Inflammatory macrophage treated with lipopolysaccharide for 1 hour (primary cell): Measurements from ENCODE around the gene MAPK8.

Source experiments
- DNase-seq, 2 donors: peaks; one replicate each; pipeline ENCODE4 v3.0.0-alpha.2; 2020 to 2022

The MAPK8 gene

DNA sequence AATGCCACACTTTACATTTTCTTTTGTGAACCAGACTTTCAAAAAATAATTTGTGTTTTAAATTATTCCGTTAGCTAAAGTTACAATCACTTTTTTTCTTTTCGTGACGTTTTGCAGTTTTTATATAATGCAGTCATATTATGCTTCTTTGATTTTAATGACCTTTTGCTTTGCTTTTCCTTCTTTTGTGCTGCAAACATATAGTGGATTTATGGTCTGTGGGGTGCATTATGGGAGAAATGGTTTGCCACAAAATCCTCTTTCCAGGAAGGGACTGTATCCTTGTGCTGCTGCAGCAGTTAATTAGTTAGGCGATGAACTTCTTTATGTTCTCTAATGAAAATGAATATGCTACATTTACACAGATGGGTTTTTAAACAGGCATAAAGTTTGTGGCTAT is 117.4 kb downstream of the MAPK8 start:
- DNase-seq, result no peak

DNA sequence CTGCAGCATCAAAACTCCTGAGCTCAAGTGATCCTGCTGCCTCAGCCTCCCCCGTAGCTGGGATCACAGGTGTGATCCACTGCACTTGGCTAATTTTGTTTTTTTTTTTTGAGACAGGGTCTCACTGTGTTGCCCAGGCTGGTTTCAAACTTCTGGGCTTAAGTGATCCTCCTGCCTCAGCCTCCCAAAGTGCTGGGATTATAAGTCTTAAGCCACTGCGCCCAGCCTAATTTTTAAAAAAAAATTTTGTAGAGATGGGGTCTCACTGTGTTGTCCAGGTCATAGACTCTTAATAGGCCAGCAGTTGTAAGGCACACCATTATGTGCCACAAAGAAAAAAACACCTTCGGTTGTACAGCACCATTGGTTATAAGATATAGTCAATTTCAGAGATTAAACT is 122.4 kb downstream of the MAPK8 start:
- no peak for DNase-seq

DNA sequence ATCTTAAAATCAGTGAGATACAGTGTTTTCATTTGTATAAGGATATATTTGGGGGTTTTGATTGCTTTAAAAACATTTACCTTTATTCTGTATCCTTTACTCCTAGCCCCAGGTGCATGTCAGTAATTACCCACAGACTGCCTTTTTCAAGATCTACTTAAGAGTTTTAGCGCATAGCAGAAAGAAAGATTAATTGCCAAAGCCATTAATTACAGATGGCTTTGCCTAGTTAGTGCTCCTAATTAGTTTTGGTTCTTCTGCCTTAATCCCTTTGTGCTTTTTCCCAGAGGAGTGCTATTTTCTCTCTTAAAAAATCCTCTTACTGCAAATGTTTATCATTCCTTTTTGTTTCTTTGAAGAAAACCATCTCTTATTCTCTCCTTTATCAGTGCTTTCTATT is 122.8 kb downstream of the MAPK8 start:
- DNase-seq, result no peak

DNA sequence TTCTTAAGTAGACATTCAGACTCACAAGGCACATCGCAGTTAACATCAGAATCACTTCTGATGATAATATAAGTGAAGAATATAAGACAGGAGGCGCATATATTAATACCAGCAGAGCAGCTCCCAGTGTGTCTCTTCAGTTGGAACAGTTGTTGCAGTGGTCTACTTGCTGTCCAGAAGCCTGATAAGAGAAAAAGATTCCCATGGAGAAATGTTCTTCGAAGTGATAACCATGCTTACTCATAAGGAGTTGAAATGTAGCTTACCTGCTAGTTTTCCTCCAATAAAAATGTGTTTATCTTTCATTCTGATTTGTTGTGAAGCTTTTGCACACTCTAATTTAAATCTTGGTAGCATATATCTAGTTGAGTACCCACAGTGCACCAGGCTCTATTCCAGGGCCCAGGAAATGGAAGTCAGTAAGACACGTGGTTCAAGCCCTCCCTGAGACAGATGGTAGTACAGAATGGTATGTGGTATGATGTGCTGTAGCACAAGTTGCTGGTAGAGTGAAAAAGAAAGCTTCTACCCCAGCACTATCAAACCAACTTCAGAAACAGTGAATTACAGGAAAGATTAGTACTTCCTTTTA is 124.0 kb downstream of the MAPK8 start:
- DNase-seq, result no peak

DNA sequence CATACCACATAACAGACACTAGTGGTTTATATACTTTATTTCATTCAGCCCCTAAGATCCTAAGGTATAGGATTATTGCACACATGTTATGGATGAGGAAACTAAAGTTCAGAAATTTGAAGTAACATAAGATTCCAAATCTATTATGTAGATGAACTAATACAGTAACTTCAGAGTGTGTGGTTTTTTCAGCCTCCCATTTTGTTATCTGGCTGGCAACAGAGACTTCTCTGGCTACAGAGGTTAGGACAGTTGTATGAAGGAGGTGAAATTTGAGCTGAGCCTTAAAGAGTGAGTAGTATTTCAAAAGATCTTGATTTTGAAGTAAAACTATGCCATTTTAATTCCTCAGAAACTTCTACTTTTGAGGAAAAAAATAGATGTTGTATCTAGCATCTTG is 125.4 kb downstream of the MAPK8 start:
- no peak for DNase-seq

DNA sequence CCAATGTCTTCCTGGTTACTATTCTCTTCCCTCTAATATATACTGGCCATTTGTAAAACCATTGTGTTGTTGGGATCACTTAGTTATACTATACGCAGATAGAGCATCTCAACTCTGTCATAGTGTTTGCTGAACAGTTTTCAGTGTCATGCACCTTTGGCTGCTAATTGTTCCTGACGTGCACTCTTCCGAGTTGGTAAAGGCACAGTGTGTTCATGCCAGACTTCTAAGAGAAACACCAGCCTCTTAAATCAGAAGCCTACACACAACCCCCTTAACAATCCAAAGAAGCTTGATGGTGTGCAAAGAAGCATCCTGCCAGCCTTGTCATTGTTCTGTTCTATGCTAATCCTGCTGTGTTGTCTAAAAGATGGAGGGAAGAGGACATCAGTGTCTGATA is 131.1 kb downstream of the MAPK8 start:
- DNase-seq, result no peak

DNA sequence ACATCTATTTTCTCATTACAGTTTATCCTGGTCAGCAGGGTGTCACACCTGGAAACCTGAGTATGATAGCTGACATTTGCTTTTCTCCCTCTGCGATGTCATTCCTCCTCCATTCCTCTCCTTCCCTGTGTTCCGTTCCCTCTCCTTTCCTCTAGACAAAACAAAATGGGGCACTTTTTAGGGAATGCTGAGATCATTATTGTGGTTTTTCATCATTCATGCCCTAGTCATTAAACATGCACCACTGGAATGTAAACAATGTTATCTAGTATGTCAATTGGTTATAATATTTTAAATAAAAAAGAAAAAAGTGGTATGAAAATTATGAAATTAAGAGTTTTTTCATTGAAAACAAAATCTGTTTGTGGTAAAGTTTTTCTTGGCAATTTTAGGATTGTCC is 132.6 kb downstream of the MAPK8 start:
- no peak for DNase-seq

DNA sequence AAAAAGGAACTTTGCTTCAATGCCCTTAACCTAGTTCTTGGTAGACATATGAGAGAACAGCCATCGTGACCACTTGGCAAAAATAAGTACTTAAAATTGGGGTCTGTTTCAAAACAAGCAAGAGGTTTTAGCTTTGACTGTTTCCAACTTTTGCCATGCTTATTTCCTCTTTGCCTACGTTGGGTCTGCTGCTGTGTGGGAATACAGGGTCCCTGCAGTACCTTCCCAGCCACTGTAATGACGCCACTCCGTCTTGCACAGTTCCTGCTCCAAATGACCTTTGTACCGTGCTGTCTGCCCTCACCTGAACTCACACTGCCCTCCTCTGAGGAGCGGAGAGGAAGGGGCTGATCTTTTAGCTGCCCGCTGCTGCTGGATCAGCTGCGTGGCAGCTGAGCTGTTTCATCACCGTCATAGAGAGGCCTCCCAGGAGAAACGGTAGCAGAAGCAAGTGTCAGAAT is 133.1 kb downstream of the MAPK8 start:
- no peak for DNase-seq

DNA sequence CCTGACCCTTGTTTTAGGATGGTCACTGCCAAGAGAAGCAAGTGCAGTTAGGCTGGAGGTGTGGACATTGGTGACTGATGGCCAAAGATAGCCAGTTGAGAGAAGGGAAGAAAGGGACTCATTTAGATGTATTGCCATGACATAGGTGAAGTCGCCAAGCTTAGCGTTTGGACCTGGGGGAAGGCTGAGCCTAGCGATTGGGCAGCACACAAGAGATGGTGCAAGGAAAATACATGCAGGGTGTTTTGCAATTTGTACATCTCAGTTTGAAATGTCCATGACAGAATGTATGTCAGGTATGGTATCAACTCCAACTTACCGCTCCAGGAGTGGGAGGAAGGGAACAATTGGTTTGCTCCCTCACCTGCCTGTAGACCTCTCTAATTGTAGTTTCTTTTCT is 134.3 kb downstream of the MAPK8 start:
- DNase-seq, result no peak

DNA sequence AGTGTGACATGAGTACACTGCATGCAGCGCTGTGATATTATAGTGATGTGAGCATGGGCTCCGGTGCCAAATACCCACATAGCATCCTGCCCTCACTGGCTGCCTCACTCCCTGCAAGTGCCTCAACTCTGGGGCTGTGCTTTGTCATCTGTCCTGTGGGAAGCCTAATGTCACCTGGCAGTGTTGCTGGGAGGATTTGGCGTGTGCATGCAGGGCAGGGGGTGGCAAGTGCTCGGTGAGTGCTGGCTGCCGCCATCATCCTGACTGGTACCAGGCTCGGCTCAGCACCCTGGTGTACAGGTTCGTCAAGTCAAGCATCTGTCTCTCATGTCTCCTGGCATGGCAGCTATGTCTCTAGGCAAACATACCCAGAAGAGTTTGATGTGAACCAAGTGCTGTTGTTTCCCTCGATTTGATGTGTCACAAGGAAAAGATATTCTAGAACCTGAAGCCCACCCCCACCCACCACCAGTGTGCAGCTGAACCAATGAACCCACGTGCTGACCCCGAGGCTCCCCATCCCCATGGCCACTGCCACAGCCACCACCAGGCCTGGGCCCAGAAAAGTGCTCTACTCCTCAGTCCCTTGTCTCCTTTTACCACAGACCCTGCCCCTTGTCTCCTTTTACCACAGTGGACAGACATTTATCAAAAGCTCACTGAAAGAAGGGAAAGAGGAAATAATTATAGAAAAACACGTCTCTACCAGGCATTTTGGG is 135.8 kb downstream of the MAPK8 start:
- DNase-seq, result no peak

DNA sequence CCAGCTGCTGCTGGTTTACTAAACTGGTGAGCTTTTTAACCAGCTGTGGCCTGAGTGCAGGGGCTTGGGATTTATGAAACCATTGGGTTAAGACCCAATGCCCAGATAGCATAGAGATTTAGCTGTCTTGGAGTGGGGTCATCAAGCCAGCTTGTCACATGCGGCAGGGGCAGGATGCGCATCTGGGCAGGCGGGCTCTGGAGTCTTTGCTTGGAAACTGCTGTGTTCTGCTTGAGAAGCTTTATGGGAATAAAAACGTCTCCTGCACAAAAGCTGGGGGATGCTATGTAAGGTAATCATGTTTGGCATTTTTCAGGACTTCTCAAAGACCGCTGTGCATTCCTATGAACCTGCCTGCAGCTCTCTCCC is 136.3 kb downstream of the MAPK8 start:
- no peak for DNase-seq

DNA sequence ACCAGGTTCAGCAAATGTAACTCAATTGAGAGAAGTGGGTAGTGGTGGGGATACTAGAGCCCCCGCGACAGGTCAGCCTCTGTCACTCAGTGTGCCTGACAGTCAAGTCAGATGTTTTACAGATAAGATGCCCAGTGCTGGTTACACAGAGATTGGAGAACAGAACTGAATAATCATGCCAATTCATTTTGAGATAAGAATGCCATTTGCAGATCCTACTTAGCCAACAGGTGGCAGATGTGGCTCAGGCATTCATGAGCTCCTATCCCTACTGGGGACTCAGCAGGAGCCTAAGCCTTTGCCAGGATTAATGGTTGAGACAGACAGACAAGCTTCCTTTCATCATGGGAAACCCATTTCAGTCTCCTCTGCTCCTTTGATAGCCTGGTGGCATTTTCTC is 137.8 kb downstream of the MAPK8 start:
- DNase-seq, result peak; percentile 24 to 42

DNA sequence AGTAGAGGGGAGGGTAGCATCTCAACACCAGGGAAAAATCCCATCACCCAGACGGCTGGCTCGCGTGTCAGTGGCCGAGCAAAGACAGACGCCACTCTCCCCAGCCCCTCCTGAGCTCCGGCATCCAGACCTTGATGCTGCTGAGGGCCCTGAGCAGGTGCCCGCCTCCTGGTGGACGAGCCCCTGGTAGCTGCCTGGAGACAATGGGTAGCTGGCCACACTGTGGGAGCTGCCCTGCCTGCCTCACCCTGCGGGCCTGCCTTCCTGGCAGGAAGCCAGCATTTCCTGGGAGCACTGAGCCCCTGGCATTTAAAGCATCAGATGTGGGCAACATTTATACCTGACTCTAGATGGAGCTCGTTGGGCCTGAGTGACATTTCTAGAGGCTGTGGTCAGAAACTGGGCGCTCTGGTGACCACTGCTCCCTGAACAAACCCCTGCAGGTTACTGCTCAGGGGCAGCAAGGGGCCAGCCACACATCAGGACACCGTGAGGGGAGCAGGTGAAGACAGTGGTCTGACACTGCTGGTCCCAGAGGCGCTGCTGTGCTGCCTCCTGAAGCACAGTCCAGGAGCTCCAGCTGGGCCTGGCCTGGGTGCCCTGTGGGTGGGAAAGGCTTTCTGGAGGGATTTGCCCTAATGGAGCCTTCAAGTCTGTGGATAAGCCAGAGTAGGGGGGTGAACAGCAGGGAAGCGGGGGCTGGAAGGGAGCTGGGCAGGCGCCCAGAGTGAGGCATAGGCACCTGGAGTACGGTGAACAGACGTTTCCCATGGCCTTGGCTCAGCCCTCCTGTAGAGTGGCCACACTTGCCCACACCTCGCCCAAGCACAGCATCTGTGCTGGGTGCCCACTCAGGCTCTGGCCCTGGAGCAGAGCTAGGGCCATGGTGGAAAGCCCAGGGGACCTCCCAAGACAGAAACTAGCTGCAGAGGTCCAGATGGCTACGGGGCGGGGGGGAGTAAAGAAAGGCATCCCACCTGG is 138.7 kb downstream of the MAPK8 start:
- DNase-seq, result no peak

DNA sequence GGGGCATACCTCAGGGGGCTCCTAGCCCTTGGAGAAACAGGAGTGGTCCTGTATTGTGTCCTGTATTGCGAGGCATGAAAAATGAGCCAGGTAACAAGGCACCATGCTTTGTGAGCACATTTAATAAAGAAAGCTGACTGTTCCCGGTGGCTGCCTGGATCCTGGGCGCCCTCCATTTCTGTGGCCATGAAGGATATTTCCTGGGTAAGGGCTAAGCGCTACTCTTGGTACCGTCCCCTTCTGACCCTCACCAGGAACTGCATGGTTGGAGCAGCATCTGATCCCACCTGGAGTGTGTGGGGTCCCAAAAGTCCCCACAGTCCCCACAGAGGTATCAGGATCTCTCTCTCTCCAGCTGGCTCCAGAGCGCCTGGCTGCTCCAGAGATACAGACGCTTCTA is 139.5 kb downstream of the MAPK8 start:
- no peak for DNase-seq

DNA sequence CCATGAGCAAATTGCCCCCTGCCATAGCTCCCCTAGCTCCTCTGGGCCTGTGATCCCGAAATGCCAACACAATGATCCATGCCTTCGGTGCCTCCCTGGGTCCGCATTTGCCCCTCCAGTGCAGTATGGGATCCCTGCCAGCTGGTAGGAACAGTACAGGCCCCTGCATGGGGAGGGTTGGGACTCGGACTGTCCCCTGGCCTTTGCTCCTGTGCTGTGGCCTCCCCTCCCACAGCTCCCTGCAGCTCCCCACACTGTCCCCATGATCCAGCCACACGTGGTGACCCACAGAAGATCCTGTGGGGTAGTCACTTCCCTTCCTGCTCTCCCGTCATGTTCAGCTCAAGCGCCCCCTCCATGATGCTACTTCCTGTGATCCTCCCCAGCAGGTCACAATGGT is 140.3 kb downstream of the MAPK8 start:
- DNase-seq, result peak; percentile 22 to 83

DNA sequence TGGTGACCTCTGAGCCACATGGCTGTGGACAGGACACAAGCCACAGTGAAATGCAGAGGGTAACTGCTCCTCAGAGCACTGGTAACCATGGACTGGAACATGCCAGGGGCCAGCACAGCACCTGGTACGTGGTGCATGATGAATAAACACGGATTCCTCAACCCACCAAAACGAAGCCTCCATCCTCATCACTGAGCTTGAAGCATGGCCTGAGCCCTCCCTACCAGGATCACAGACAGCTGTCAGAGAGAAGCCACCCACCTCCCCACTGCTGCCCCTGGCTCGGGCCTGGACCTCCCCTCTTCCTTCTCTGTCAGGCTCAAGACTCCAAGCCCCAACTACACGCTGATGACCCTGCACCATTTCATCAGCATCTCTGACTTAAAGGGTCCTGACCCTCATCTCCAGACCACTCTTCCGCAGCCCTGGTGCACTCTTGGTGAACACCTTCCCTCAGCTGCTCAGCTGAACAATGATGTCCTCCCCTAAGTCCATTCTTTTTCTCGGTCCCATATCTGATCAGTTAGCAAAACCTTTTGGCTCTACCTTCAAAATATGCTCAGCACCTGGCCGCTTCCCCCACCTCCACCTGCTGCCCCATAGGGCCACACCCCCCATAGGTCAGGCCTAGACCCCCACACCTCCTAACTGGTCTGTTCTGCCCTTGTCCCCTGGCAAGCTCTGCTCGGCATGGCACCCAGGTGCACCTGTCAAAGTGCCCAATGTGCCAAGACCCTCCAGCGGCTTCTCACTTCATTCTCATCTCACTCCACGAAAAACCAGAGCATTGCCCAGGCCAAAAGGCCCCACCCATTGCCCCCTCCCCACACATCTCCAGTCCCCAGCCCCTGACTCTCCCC is 141.1 kb downstream of the MAPK8 start:
- no peak for DNase-seq

DNA sequence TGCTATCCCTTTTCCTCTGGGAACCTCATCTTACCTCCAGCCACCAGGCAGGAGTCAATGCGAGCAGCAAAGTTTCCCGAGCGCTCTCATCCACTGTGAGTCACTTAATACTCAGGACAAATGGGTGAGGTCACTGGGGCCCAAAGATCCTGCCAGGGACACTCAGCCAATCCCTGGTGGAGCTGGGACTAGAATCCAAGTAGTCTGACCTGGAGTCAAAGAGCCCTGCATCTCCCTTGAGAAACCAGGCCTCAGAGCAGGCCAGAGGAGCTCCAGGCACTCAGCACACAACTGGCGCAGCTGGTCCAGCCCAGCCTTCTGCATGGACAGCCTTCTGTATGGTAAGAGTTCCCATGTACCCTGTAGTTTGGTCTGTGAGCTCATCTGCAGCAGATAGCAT is 142.3 kb downstream of the MAPK8 start:
- DNase-seq, result peak in 1 of 2 donors; percentile 11

DNA sequence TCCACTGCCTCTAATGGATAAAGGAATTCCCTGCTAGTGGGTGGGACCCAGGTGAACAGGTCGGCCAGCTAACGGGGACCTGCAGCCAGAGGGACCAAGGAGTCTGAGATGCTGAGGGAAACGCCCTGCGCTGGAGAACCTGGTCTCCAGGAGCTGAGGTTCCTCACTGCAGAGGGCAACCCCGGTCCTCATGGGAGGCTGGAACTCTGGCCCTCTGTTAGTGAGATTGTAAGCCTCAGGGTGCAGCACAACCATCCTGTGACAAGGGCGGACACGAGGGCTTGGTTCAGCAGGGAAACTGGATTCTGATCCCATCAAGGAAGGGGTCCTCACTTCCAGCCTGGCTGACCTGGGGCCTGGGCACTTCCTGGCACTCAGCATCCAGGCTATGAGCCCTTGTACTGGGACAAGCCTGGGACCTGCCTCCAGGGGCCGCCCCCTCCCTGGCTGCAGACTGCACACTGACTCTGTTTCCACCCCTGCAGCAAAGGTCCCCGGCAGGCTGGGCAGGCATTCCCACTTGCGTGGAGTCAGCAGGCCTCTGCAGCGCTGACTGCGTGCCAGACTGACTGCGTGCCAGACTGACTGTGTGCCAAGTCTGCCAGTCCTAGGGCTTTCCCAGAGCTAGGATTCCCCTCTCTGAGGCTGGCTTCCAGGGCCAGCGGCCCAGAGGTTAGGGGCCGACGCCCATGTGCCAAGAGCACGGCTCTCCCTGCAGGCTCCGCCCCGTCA is 143.2 kb downstream of the MAPK8 start:
- DNase-seq, result no peak

DNA sequence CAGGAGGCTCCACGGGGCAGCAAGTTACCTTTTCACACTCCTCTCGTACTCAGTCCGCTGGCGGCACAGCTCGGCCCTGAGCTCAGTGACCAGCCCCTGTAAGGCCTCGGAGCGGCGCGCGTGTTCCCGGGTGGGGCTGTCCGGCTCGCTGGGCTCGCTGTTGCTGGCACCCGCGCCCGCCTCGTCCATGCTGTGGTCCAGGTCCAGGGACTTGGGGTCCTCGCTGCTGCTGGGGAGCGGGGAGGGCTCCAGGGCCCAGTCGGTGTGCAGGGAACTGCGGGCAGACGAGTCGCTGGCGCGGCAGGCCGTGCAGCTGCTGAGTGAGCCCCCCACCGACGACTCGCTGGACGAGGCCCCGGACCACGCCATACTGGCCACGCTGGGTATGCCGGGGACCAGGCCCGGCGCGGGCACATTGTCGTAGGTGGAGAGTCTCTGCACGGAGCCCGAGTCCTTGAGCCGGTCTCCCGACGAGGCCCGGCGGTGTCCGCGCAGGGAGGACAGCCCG is 143.8 kb downstream of the MAPK8 start:
- DNase-seq, result no peak

DNA sequence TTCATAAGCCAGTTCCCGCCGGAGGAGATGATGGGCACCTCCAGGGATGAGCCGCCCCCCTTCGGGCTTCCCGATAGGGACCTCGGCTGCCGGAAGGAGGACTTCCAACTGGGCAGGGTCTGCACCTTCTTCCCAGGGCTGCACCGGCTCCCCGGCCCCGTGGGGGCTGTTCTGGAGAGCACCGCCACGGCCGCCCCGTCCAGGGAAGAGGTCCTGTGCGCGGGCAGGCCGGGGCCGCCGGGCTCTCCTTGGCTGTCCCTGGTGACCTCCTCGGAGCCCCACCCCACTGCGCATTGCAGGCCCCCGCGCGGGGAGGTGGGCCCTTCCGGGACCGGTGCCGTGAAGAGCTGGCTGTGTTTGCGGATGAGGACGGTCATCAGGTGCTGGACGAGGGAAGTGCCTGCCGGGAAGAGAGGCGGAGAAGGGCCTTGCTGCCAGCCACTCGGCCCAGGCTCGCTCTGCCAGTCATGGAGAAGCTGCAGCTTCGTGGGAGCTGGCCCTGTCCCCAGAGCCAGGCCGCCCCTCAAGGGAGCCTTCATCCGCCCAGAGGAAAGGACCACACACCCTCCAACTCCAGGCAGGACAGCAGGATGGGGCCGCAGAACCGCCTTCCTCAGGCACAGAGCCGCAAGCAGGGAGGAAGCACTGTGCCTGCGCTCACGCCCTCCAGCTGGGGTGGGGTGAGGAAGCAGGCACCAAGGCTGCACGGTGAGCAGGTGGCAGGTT is 144.4 kb downstream of the MAPK8 start:
- no peak for DNase-seq
